ENCODE data around the gene CCDC192. TPM values are rescaled to one million over a fixed set of nuclear protein-coding genes. Genes with fewer than 3 reads are reported as not detected.

The CCDC192 gene
- total RNA-seq, 1 donor from 2014 or later, result not detected

DNA sequence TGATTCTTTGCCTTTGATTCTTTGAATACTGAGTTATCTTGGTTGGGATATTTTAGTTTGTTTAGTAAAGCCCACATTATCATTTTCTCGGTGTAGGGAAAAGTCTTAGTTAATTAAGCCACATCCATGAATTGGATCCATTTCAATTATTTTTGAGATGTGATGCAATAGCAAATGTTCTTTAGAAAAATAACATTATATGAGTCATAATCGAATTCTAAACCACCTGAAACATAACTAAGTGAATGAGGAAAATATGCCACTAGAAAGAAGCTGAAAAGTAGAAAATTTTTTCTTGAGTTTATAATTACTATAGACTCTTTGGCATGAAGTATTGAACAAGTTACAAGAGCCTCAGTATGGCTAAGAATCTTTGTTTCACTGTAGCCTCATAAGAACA, 17.5 kb upstream of the CCDC192 start:
- Histone ChIP-seq H3K27me3 (no peaks in the 10 kb centered on the region), H3K4me3 (no peak overlapping the region), H3K79me2 (ENCODE audit: low read depth) (no peaks in the 10 kb centered on the region), H3K9me3 (ENCODE audit: low read depth) (no peaks in the 10 kb centered on the region), H4K20me1 (ENCODE audit: low read depth) (no peaks in the 10 kb centered on the region), H3K36me3 (no peaks in the 10 kb centered on the region), H3K4me2 (no peak overlapping the region), H3K27ac (no peak overlapping the region), H3K4me1 (no peaks in the 10 kb centered on the region), H2AFZ (replicated peaks) (peak overlapping the region; percentile 15), H3K9ac (no peak overlapping the region), H3F3A (ENCODE audit: low read depth) (no peaks in the 10 kb centered on the region)
- Mint-ChIP-seq H3K9me3 (no peaks in the 10 kb centered on the region), H3K36me3 (no peaks in the 10 kb centered on the region), H3K4me3 (no peak overlapping the region), H3K27ac (no peak overlapping the region), H3K27me3 (ENCODE audit: insufficient read depth, low read depth) (no peaks in the 10 kb centered on the region), H3K4me1 (no peaks in the 10 kb centered on the region)
- TF ChIP-seq EZH2phosphoT487 (IDR thresholded peaks at IDR 0.05) (no peak), EZH2 (IDR thresholded peaks at IDR 0.05) (no peak)
- TF ChIP-seq, protein P1, sequence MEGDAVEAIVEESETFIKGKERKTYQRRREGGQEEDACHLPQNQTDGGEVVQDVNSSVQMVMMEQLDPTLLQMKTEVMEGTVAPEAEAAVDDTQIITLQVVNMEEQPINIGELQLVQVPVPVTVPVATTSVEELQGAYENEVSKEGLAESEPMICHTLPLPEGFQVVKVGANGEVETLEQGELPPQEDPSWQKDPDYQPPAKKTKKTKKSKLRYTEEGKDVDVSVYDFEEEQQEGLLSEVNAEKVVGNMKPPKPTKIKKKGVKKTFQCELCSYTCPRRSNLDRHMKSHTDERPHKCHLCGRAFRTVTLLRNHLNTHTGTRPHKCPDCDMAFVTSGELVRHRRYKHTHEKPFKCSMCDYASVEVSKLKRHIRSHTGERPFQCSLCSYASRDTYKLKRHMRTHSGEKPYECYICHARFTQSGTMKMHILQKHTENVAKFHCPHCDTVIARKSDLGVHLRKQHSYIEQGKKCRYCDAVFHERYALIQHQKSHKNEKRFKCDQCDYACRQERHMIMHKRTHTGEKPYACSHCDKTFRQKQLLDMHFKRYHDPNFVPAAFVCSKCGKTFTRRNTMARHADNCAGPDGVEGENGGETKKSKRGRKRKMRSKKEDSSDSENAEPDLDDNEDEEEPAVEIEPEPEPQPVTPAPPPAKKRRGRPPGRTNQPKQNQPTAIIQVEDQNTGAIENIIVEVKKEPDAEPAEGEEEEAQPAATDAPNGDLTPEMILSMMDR (IDR thresholded peaks at IDR 0.05), result no peak
- no peak for DNase-seq (ENCODE audit: low spot score)

DNA sequence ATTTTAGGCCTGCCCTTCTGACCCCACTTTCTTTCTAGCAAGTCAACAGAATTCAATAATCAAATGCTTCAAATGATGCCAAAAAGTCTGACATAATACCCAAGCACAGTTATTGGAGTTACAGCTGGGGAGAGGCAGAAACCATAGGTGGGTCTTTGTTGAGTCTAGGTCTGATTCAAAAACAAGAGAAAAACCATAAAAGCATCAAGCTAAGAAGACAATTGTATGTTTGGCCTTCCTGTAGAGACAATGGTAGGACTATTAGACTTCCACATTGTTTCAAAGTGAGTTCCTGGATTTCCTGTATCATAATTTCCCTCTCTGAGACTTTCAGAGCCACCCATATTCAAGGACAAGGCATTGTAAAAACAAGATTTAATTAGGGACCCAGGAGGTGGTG, 16.8 kb upstream of the CCDC192 start:
- H3K4me2 ChIP-seq, result no peak overlapping the region
- DNase-seq (ENCODE audit: low spot score), result no peak
- H3K27ac Mint-ChIP-seq, result no peak overlapping the region
- no peaks in the 10 kb centered on the region for H3K4me1 Mint-ChIP-seq
- H3K27ac ChIP-seq, result no peak overlapping the region
- no peaks in the 10 kb centered on the region for H3K9me3 Mint-ChIP-seq
- no peaks in the 10 kb centered on the region for H3K79me2 ChIP-seq (ENCODE audit: low read depth)
- H3F3A ChIP-seq (ENCODE audit: low read depth), result no peaks in the 10 kb centered on the region
- H3K27me3 Mint-ChIP-seq (ENCODE audit: insufficient read depth, low read depth), result no peaks in the 10 kb centered on the region
- H3K27me3 ChIP-seq, result no peaks in the 10 kb centered on the region
- H3K36me3 Mint-ChIP-seq, result no peaks in the 10 kb centered on the region
- H3K36me3 ChIP-seq, result no peaks in the 10 kb centered on the region
- H3K9me3 ChIP-seq (ENCODE audit: low read depth), result no peaks in the 10 kb centered on the region
- no peak overlapping the region for H3K4me3 ChIP-seq
- H2AFZ ChIP-seq (replicated peaks), result peak overlapping the region; percentile 15
- H3K9ac ChIP-seq, result no peak overlapping the region
- H4K20me1 ChIP-seq (ENCODE audit: low read depth), result no peaks in the 10 kb centered on the region
- no peaks in the 10 kb centered on the region for H3K4me1 ChIP-seq
- TF ChIP-seq, protein P1 (IDR thresholded peaks at IDR 0.05), result no peak
- no peak overlapping the region for H3K4me3 Mint-ChIP-seq

DNA sequence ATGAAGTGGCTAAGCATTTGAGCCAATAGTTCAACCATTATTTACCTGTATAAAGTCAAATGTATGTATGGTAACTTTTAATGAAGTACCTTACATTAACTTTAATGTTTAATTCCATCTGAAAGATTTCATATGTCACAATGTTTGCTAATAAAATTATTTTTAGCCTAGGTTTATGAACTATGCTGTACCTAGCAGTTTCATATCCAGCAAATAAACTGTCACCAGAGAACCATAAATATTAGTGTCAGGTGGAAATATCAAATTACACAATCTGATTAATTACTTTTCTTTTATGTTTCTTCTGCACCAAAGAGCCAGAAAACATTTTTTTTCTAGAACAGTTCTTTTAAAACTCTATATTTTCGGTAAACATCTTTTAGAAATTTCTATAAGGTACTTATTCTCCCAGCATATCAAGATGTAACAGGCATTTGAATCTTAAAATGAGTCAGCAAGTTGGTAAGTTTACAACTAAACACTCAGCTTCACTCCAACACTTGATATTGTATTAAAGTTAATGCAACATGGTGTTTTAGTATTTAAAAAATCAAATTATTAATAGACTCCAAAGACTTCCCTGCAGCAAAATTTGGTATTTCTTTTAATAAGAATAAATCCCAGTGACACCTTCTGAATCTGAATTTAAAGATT, 8.5 kb upstream of the CCDC192 start:
- H3K4me1 Mint-ChIP-seq, result no peaks in the 10 kb centered on the region
- Histone ChIP-seq H3F3A (ENCODE audit: low read depth) (no peaks in the 10 kb centered on the region), H3K9ac (no peak overlapping the region), H3K79me2 (ENCODE audit: low read depth) (no peaks in the 10 kb centered on the region), H3K27me3 (no peaks in the 10 kb centered on the region), H3K4me1 (peaks cover 2% of the 10 kb centered on the region), H3K36me3 (no peaks in the 10 kb centered on the region), H3K4me2 (no peak overlapping the region), H4K20me1 (ENCODE audit: low read depth) (no peaks in the 10 kb centered on the region), H3K9me3 (ENCODE audit: low read depth) (no peaks in the 10 kb centered on the region), H3K4me3 (no peak overlapping the region), H3K27ac (no peak overlapping the region), H2AFZ (replicated peaks) (no peak overlapping the region)
- H3K4me3 Mint-ChIP-seq, result no peak overlapping the region
- H3K27me3 Mint-ChIP-seq (ENCODE audit: insufficient read depth, low read depth), result no peaks in the 10 kb centered on the region
- no peak for TF ChIP-seq EZH2 (IDR thresholded peaks at IDR 0.05)
- TF ChIP-seq, protein P1 (IDR thresholded peaks at IDR 0.05), result no peak
- no peak for TF ChIP-seq EZH2phosphoT487 (IDR thresholded peaks at IDR 0.05)
- H3K9me3 Mint-ChIP-seq, result no peaks in the 10 kb centered on the region
- DNase-seq (ENCODE audit: low spot score), result no peak
- H3K36me3 Mint-ChIP-seq, result no peaks in the 10 kb centered on the region
- H3K27ac Mint-ChIP-seq, result no peak overlapping the region
